Gastrocnemius medialis (tissue), 4 donors: ENCODE measurements around the gene TTC28.

Source experiments
- CTCF ChIP-seq, 5 experiments: fragments of 450-650 bp in 3 of 5; fragments of 200-600 bp in 2 of 5; sonication (generic) in 2 of 5; IDR thresholded peaks in 4 of 5; conservative IDR thresholded peaks in 1 of 5; 1 replicate in 4 of 5; 2 replicates in 1 of 5; pipeline ENCODE4 v1.5.1; 2016 to 2019; ENCODE audit warnings: antibody characterized with exemption in 5 of 5, mild to moderate bottlenecking in 3 of 5, moderate library complexity in 3 of 5
- POLR2A ChIP-seq, 2 donors: fragments of 450-650 bp; IDR thresholded peaks; one replicate each; pipeline ENCODE4 v1.6.1; 2017; ENCODE audit warnings: antibody characterized with exemption in 2 of 2, mild to moderate bottlenecking in 2 of 2, moderate library complexity in 2 of 2

- no peak for TF ChIP-seq POLR2A (IDR thresholded peaks at IDR 0.05)
- no peak for TF ChIP-seq CTCF (IDR thresholded peaks at IDR 0.05 in 4 of 5, conservative IDR thresholded peaks at IDR 0.05 in 1 of 5)
These were observed 610.8 kb downstream of the TTC28 start for GRCh38 chr22:28068826-28069225.
